SH-SY5Y (cell line): ENCODE results near the gene PRKRIP1.

ENCODE experiments used
- GATA2 ChIP-seq: IDR thresholded peaks from 2 replicates; pipeline ENCODE4 v1.6.1; 2011; ENCODE audit warnings: mild to moderate bottlenecking, low read depth, low read length
- GATA3 ChIP-seq: IDR thresholded peaks from 2 replicates; pipeline ENCODE4 v1.6.1; 2011; ENCODE audit warnings: low read depth, mild to moderate bottlenecking, low read length, moderate library complexity

DNA sequence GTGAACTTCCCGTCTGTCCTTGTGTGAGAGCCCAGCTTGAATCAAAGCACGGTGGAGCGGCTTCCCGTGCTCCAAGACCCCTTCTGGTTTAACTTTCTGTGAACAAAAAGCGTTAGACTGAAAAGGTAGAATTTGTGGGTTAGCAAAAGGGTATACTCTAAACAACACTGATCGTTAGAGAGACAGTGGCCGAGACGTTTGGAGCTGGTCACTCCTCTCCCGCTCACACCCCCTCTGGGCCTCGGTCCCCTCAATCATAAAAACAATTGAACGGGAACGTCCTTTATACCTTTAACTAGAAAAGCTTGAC is 502 bp downstream of the PRKRIP1 start:
- TF ChIP-seq GATA2 (no peak), GATA3 (no peak)
